ENCODE data around the gene SULT4A1.
"Not testable (repeated sequence)": the region's sequence is repeated elsewhere in the genome, so short reads cannot be mapped to it uniquely, and the experiment has no call there.

SULT4A1 gene

GRCh38 chr22:43885786-43886185, 23.5 kb upstream of the SULT4A1 start:
- no peak for DNase-seq

GRCh38 chr22:43885319-43885671, 23.0 kb upstream of the SULT4A1 start:
- DNase-seq = no peak

GRCh38 chr22:43884600-43885318, 22.4 kb upstream of the SULT4A1 start:
- DNase-seq = peak; percentile 48

- DNase-seq = no peak
These were observed 21.6 kb upstream of the SULT4A1 start for GRCh38 chr22:43883719-43884415.

GRCh38 chr22:43883012-43883661, 20.8 kb upstream of the SULT4A1 start:
- DNase-seq = peak; percentile 52

GRCh38 chr22:43882122-43882767, 19.9 kb upstream of the SULT4A1 start:
- DNase-seq = no peak

- DNase-seq = no peak
These were observed 19.1 kb upstream of the SULT4A1 start for GRCh38 chr22:43881091-43882061.

- no peak for DNase-seq
These were observed 18.3 kb upstream of the SULT4A1 start for GRCh38 chr22:43880541-43880991.

- DNase-seq = no peak
These were observed 17.7 kb upstream of the SULT4A1 start for GRCh38 chr22:43879901-43880540.

GRCh38 chr22:43878831-43879550, 16.7 kb upstream of the SULT4A1 start:
- no peak for DNase-seq

- no peak for DNase-seq
These were observed 15.9 kb upstream of the SULT4A1 start for GRCh38 chr22:43878079-43878795.

- no peak for DNase-seq
These were observed 14.7 kb upstream of the SULT4A1 start for GRCh38 chr22:43876866-43877509.

- no peak for DNase-seq
These were observed 7.5 kb upstream of the SULT4A1 start for GRCh38 chr22:43869799-43870198.

GRCh38 chr22:43869001-43869400, 6.7 kb upstream of the SULT4A1 start:
- DNase-seq = not testable (repeated sequence)

GRCh38 chr22:43867839-43868635, 5.7 kb upstream of the SULT4A1 start:
- DNase-seq = peak; percentile 30

GRCh38 chr22:43862882-43863202, 529 bp upstream of the SULT4A1 start:
- no peak for DNase-seq

- DNase-seq = no peak
These were observed 784 bp downstream of the SULT4A1 start for GRCh38 chr22:43861529-43861928.

- no peak for DNase-seq
These were observed 1.5 kb downstream of the SULT4A1 start for GRCh38 chr22:43860831-43861230.

- no peak for DNase-seq
These were observed 2.2 kb downstream of the SULT4A1 start for GRCh38 chr22:43860126-43860525.

All from CD4-positive, alpha-beta T cell treated with Interleukin-6 for 4 hours (primary cell).